HT1080 (cell line): ENCODE measurements around the gene SLC7A14. TPM values are rescaled to one million over a fixed set of nuclear protein-coding genes. Genes with fewer than 3 reads are reported as not detected.
"Not testable (repeated sequence)": the region's sequence is repeated elsewhere in the genome, so short reads cannot be mapped to it uniquely, and the experiment has no call there.

Experiments used
- DNase-seq: peaks from one replicate; pipeline ENCODE4 v3.0.0-alpha.2; 2015; ENCODE audit warnings: low read depth
- total RNA-seq: library from RNA; depleted of rRNA; stranded (reverse); fragments of >200 nt; shearing (Covaris generic); gene quantifications from 2 replicates; pipeline ENCODE4 v1.2.3, GENCODE V29; 2014

SLC7A14 gene
- total RNA-seq, 1 experiment from 2014 or later = not detected

- DNase-seq = no peak
These were observed 8.7 kb upstream of the SLC7A14 start for GRCh38 chr3:170594528-170594927.

DNA sequence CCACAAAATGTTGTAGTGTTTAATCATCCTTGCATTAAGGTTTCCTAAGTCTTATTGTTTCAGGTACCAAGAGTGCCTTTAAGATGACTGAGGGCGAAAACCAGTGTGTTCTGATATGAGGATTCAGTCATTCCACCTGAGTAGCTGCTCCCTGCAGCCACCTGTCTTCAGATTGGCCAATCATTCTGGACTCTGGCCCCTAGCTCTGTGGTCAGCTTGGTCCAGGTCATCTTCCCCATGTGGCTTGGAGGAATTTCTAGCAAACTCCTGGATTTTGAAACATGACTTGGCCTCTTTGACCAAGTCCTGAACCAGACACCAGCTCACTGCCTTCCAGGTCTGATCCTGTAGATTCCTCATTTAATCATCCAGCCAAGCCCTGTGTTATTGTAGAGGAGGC, 7.8 kb upstream of the SLC7A14 start:
- DNase-seq = no peak

- no peak for DNase-seq
These were observed 3.2 kb upstream of the SLC7A14 start for GRCh38 chr3:170589113-170589512.

DNA sequence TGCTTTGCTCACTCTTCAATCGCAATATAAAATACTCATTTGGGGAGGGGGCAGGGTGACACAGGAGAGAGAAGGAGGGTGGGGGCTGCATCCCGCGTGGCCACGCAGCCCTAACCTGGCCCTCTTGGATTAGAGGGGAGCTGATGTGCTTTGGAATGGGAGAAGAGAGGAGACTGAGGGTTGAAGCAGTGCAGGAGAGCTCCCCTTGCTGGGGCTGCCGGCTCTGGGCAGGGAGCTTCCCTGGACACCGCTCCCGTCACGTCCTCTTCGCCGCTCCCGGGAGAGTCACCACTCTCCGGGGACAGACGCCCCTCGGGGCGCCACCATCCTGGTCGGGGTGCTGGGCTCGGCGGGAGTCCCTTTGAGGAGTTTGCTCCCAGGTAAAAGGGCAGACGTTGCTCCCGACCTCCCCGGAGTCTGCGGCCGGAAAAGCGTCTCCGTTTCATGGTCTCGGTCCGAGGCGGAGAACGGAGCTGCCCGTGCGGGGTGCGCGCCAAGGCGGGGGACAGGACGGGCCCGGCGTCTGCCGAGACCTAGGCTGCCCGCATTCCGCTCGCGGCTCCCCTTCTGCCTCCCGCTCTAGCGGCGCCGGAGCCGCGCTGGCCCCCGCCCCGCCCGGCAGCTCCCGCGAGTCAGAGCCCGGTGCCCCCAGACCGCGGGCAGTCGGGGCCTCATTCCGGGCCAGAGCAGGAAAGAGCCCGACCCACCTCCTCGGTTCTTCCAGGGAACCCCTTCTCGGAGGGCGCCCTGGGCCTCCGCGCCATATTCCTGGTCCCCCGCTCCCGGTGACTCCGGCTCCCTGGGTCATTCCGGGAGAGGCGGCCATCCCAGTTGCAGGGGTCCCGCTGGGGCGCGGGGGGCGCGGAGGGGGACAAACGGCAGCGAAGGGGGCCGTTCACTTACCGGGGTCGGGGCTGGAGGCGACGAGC, 603 bp downstream of the SLC7A14 start:
- no peak for DNase-seq

GRCh38 chr3:170584585-170585007, 1.3 kb downstream of the SLC7A14 start:
- peak; percentile 49 for DNase-seq

- DNase-seq = no peak
These were observed 6.2 kb downstream of the SLC7A14 start for GRCh38 chr3:170579646-170580045.

GRCh38 chr3:170572665-170573253, 13.1 kb downstream of the SLC7A14 start:
- peak; percentile 90 for DNase-seq

GRCh38 chr3:170567598-170567997, 18.3 kb downstream of the SLC7A14 start:
- not testable (repeated sequence) for DNase-seq

- no peak for DNase-seq
These were observed 19.5 kb downstream of the SLC7A14 start for GRCh38 chr3:170566413-170566812.

GRCh38 chr3:170565495-170565894, 20.4 kb downstream of the SLC7A14 start:
- DNase-seq = no peak

DNA sequence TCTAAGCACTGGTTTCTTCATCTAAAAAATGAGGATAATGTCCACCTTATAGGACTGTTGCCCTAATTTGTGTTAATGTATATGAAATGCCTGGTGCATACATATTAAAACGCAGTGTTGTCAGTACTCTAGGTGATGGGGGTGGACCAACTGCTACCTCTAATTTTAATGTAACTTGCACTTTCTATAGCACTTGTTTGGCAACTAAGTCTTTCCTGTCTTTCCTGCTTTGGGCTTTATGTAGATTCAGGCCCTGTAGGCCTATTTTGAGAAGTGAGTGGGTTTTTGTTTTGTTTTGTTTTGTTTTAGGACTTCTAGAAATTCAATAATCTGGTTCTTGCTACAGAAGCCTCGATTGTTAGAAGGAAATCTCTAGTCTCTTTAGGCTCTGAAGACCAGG, 21.2 kb downstream of the SLC7A14 start:
- no peak for DNase-seq

GRCh38 chr3:170563712-170564423, 22.0 kb downstream of the SLC7A14 start:
- peak; percentile 82 for DNase-seq

GRCh38 chr3:170562080-170562479, 23.8 kb downstream of the SLC7A14 start:
- no peak for DNase-seq

DNA sequence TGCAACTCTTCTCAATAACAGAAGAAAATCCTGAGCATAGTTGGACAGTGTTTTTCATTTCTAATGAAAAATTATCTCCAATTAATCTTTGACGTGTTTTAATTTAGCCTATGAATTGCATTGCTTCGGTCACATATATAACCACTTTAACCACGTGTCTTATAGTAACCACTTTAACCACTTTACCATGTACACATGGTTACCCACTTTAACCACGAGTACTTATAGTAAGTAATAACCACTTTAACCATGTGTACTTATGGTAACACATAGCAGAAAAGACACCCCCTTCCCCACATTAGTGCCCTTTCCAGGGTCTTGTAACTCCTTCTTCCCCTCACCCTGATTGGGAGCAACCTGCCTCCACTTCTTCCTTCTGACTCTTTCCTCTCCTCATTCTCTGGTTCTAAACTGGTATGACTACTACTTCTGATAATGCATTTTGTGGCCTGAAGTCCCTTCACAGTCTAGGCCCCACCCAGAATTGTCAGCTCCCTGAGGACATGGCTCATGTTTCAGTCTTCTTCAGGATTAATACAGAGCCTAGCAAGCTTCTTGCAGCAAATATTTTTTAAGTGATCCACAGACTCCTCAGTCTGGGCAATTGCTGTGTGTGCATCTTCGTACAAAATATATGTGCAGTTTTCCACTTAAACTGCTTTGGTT, 25.0 kb downstream of the SLC7A14 start:
- DNase-seq = peak; percentile 44

GRCh38 chr3:170560296-170560695, 25.6 kb downstream of the SLC7A14 start:
- peak; percentile 47 for DNase-seq

DNA sequence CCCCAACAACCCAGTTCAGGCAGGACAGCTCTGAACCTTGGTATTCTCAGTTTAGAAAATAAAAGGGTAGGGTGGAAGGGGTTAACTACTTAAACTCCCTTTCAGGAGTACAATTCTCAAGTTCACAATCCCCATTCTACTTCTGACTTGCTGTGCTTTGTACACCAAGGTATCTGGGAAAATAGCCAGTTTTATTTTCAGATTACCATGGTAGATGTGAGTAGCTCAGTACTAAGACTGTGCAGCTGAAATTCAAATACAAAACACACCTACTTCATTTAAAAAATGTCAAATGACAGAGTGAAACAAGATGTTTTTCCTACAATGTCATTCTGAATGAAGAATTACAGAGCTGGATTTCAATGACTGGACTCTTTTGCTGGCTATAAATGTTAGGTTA, 27.4 kb downstream of the SLC7A14 start:
- no peak for DNase-seq

- DNase-seq = no peak
These were observed 30.5 kb downstream of the SLC7A14 start for GRCh38 chr3:170555329-170555728.

- peak; percentile 43 for DNase-seq
These were observed 31.8 kb downstream of the SLC7A14 start for GRCh38 chr3:170553788-170554757.

DNA sequence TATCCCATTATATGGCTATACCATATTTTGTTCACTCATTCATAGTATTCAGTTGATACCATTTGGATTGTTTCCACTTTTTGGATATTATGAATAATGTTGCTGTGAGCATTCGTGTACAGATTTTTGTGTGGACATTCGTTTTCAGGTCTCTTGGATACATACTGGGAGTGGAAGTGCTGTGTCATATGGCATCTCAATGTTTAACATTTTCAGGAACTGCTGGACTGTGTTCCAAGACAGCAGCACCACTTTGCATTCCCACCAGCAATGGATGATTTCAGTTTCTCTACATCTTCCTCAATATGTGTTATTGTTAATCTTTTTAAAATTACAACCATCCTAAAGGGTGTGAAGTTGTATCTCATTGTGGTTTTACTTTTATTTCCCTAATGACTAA, 34.6 kb downstream of the SLC7A14 start:
- no peak for DNase-seq

DNA sequence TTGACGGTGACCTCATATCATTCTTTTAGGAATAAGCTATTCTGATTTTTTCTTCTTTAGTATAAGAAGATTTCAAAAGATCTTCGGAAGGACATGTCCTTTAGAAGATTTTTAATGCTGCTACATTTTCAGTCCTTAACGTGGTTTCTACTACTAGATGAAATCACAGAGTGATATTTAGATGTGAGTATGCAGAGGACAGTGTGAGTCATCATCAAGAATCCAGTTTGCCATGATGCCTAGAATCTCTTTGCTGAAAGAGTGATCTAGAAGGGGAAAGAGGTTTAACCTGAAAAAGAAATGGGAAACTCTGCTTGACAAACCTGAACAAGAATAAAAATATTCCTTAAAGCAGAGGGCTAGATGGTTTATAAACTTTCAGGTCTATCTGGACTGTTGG, 43.2 kb downstream of the SLC7A14 start:
- DNase-seq = peak; percentile 52
